ENCODE results near the gene IL36RN.

- TF ChIP-seq POLR2A (IDR thresholded peaks at IDR 0.05; ENCODE audit: low read length) (no peak), GATA1 (IDR thresholded peaks at IDR 0.05; ENCODE audit: low read depth, low read length) (no peak)
Observed at GRCh38 chr2:113076954-113077669, 18.1 kb downstream of the IL36RN start.
